PC-3 (cell line): Measurements from ENCODE around the gene DPCD. TPM values are rescaled to one million over a fixed set of nuclear protein-coding genes. Genes with fewer than 3 reads are reported as not detected.

Source experiments
- ATAC-seq: fragments of 200-7000 bp; cut with Tn5 transposase; 2 replicates; pipeline ENCODE4 v1.9.1; 2020; ENCODE audit warnings: mild to moderate bottlenecking, moderate library complexity
- BruUV-seq: library from RNA; stranded (reverse); fragments of 400-500 nt; replicated peaks from 2 replicates; lab custom pipeline; 2021; lab: Mats Ljungman, UMichigan
- CTCF ChIA-PET: fragments of 300-600 bp; sonication (Branson Sonifier 250); formaldehyde crosslinking; loops from one replicate; lab custom pipeline; 2022; ENCODE audit warnings: antibody characterized with exemption; lab: Charles Lee
- POLR2A ChIA-PET: fragments of 300-600 bp; sonication (Branson Sonifier 250); formaldehyde crosslinking; loops from one replicate; lab custom pipeline; 2022; ENCODE audit warnings: antibody characterized with exemption; ENCODE audit not compliant: unreplicated experiment; lab: Charles Lee
- DNase-seq: peaks from one replicate; pipeline ENCODE4 v3.0.0-alpha.2; 2015
- H2AFZ ChIP-seq: fragments of 300-600 bp; sonication (generic); 2 replicates; pipeline ENCODE4 v1.6.0; 2016; ENCODE audit warnings: antibody characterized with exemption, low read length
- H3F3A ChIP-seq: fragments of 300-600 bp; sonication (generic); one replicate; pipeline ENCODE4 v1.6.0; 2017; ENCODE audit warnings: antibody characterized with exemption, low read length, control low read depth, mild to moderate bottlenecking; ENCODE audit not compliant: unreplicated experiment
- H3K27ac ChIP-seq: fragments of 300-600 bp; sonication (generic); 2 replicates; pipeline ENCODE4 v1.5.1; 2016; ENCODE audit warnings: mild to moderate bottlenecking, low read length
- H3K27me3 ChIP-seq: fragments of 300-600 bp; sonication (generic); 2 replicates; pipeline ENCODE4 v1.6.1; 2016; ENCODE audit warnings: low read length, mixed read lengths
- H3K36me3 ChIP-seq: fragments of 300-600 bp; sonication (generic); 2 replicates; pipeline ENCODE4 v1.6.1; 2016; ENCODE audit warnings: low read depth, mixed run types, low read length, mixed read lengths
- H3K4me1 ChIP-seq: fragments of 300-600 bp; sonication (generic); 2 replicates; pipeline ENCODE4 v1.5.1; 2016; ENCODE audit warnings: low read length; ENCODE audit not compliant: insufficient read depth
- H3K4me2 ChIP-seq: fragments of 300-600 bp; sonication (generic); 2 replicates; pipeline ENCODE4 v1.6.0; 2016; ENCODE audit warnings: low read length
- H3K4me3 ChIP-seq: fragments of 300-600 bp; sonication (generic); 2 replicates; pipeline ENCODE4 v1.5.1; 2016; ENCODE audit warnings: mild to moderate bottlenecking, low read length, mixed read lengths
- H3K79me2 ChIP-seq: fragments of 300-600 bp; sonication (generic); 2 replicates; pipeline ENCODE4 v1.6.1; 2017; ENCODE audit warnings: low read length, mixed read lengths
- H3K9ac ChIP-seq: fragments of 300-600 bp; sonication (generic); 2 replicates; pipeline ENCODE4 v1.6.0; 2016; ENCODE audit warnings: mild to moderate bottlenecking, low read length
- H3K9me2 ChIP-seq: fragments of 300-600 bp; sonication (generic); replicated peaks from 2 replicates; pipeline ENCODE4 v1.6.1; 2016; ENCODE audit warnings: mixed run types, low read length, mixed read lengths
- H3K9me3 ChIP-seq: fragments of 300-600 bp; sonication (generic); 2 replicates; pipeline ENCODE4 v1.6.1; 2016; ENCODE audit warnings: low read length, mixed read lengths
- H4K20me1 ChIP-seq: fragments of 300-600 bp; sonication (generic); 2 replicates; pipeline ENCODE4 v1.6.1; 2016; ENCODE audit warnings: low read length, mixed read lengths
- CTCF ChIP-seq: fragments of 300-600 bp; sonication (generic); conservative IDR thresholded peaks from 2 replicates; pipeline ENCODE4 v1.5.1; 2017; ENCODE audit warnings: antibody characterized with exemption, low read depth, mild to moderate bottlenecking, low read length
- EZH2 ChIP-seq: fragments of 300-600 bp; sonication (generic); IDR thresholded peaks from one replicate; pipeline ENCODE4 v1.6.1; 2017; ENCODE audit warnings: antibody characterized with exemption, mild to moderate bottlenecking, low read length; ENCODE audit not compliant: unreplicated experiment
- EZH2phosphoT487 ChIP-seq: fragments of 300-600 bp; sonication (generic); IDR thresholded peaks from 2 replicates; pipeline ENCODE4 v1.6.1; 2018; ENCODE audit warnings: mild to moderate bottlenecking, antibody characterized with exemption, low read length, borderline replicate concordance
- intact Hi-C: fragments of 100-400 bp; cut with micrococcal nuclease; formaldehyde crosslinking; loops from 2 replicates; pipeline ENCODE4 v1.9.0; 2023
- total RNA-seq: library from RNA; depleted of rRNA; stranded (reverse); fragments of >200 nt; gene quantifications from 2 replicates; pipeline ENCODE4 v1.2.3, GENCODE V29; 2014

DPCD gene
- total RNA-seq, 1 experiment from 2014 or later = 37.1 TPM

- DNase-seq (no peak), ATAC-seq (no peak)
- no TSS peak for BruUV-seq
- H3K36me3 ChIP-seq = 0 out of 2 replicates have a peak, but pooled peaks cover 2% of the 10 kb centered on the region
- H3F3A ChIP-seq = no peaks in the 10 kb centered on the region
- H3K4me2 ChIP-seq = no peak overlapping the region
- POLR2A ChIA-PET = no interaction called here
- no peaks in the 10 kb centered on the region for H4K20me1 ChIP-seq
- TF ChIP-seq EZH2phosphoT487 = no peak
- no peak for TF ChIP-seq EZH2
- TF ChIP-seq CTCF = no peak
- no peak overlapping the region for H3K27ac ChIP-seq
- H3K79me2 ChIP-seq = no peaks in the 10 kb centered on the region
- H3K27me3 ChIP-seq = no peaks in the 10 kb centered on the region
- H3K9ac ChIP-seq = no peak overlapping the region
- H3K4me1 ChIP-seq = no peaks in the 10 kb centered on the region
- no peaks in the 10 kb centered on the region for H3K9me2 ChIP-seq
- H3K9me3 ChIP-seq = no peaks in the 10 kb centered on the region
- no peak overlapping the region for H3K4me3 ChIP-seq
- intact Hi-C loops = no loop called here
- CTCF ChIA-PET = no interaction called here
- H2AFZ ChIP-seq = no peak overlapping the region
Measured at GRCh38 chr10:101579516-101579870, 8.6 kb upstream of the DPCD start.

GRCh38 chr10:101580486-101581399 is 7.4 kb upstream of the DPCD start:
- no peak overlapping the region for H2AFZ ChIP-seq
- no peaks in the 10 kb centered on the region for H3K9me3 ChIP-seq
- ChIA-PET POLR2A (no interaction called here), CTCF (no interaction called here)
- no peak overlapping the region for H3K9ac ChIP-seq
- H3K27me3 ChIP-seq = no peaks in the 10 kb centered on the region
- H3K4me1 ChIP-seq = no peaks in the 10 kb centered on the region
- TF ChIP-seq CTCF (no peak), EZH2phosphoT487 (no peak), EZH2 (no peak)
- 0 out of 2 replicates have a peak, but pooled peaks cover 3% of the 10 kb centered on the region for H3K36me3 ChIP-seq
- DNase-seq (no peak), ATAC-seq (no peak)
- no peaks in the 10 kb centered on the region for H4K20me1 ChIP-seq
- no TSS peak for BruUV-seq
- no peaks in the 10 kb centered on the region for H3K79me2 ChIP-seq
- intact Hi-C loops = no loop called here
- no peak overlapping the region for H3K4me3 ChIP-seq
- H3K9me2 ChIP-seq = no peaks in the 10 kb centered on the region
- H3F3A ChIP-seq = no peaks in the 10 kb centered on the region
- H3K4me2 ChIP-seq = no peak overlapping the region
- no peak overlapping the region for H3K27ac ChIP-seq

- no peak for ATAC-seq
- Histone ChIP-seq H3K9me3 (no peaks in the 10 kb centered on the region), H2AFZ (no peak overlapping the region), H3K9me2 (no peaks in the 10 kb centered on the region), H3K4me3 (no peak overlapping the region), H4K20me1 (no peaks in the 10 kb centered on the region), H3K4me2 (no peak overlapping the region), H3K27ac (no peak overlapping the region), H3K79me2 (peaks cover 24% of the 10 kb centered on the region), H3K36me3 (0 out of 2 replicates have a peak, but pooled peaks cover 3% of the 10 kb centered on the region), H3K4me1 (peaks cover 13% of the 10 kb centered on the region), H3K27me3 (no peaks in the 10 kb centered on the region), H3K9ac (no peak overlapping the region), H3F3A (no peaks in the 10 kb centered on the region)
- POLR2A ChIA-PET = no interaction called here
- intact Hi-C loops = loop anchor here (5.0 kb wide), 1 partner anchor 196 kb away; the partner anchor contains the start of gene NPM3
- DNase-seq = no peak
- BruUV-seq = no TSS peak
- CTCF ChIA-PET = no interaction called here
- no peak for TF ChIP-seq EZH2phosphoT487
- TF ChIP-seq CTCF = no peak
Measured at GRCh38 chr10:101585841-101586240, 2.3 kb upstream of the DPCD start.
